NCI-H1105 (cell line): ENCODE data around the gene FLNB.
"Not testable (repeated sequence)": the region's sequence is repeated elsewhere in the genome, so short reads cannot be mapped to it uniquely, and the experiment has no call there.

Experiments
- DNase-seq: peaks from one replicate; lab custom pipeline; 2025; lab: John Stamatoyannopoulos, UW

Gene FLNB

DNA sequence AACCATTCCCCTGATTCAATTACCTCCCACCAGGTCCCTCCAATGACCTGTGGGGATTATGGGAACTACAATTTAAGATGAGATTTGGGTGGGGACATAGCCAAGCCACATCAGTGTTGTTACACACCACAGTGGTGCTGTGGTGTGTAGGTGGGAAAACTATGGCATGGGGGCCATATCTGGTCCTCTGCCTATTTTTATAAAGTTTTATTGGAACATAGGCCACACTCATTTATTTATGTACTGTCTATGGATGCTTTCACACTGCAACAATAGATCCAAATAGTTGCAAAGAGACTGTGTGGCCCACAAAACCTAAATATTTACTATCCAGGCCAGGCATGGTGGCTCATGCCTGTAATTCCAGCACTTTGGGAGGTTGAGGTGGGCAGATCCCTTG is 46.4 kb downstream of the FLNB start:
- no peak for DNase-seq

DNA sequence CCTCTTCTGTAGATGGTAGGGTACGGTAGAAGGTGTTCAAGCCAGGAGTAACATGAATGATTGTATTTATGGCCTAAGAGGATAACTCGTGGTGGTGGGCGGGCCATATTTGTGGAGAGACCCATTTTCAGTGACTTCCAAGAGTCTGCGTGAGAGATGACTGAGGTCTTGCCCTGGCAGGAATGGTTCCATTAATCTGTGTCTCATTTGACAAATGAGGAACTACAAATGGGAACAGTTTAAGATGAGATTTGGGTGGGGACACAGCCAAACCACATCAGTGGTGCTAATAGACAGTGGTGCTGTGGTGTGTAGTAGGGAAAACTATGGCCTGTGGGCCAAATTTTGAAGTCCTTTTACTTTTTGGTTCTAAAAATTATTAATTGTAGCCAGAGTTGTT is 47.1 kb downstream of the FLNB start:
- DNase-seq, result no peak

DNA sequence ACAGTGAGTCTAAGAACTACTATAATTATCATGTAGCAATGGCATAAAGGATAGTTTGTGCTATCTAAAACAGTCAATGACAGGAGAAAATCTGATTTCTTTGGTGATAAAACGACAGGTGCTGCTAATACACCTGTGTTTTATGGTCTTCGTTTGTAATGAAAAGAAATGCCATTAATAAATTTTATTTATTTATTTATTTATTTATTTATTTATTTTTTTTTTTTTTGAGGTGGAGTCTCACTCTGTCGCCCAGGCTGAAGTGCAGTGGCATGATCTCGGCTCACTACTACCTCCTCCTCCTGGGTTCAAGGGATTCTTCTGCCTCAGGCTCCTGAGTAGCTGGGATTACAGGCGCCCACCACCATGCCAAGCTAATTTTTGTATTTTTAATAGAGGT is 47.7 kb downstream of the FLNB start:
- DNase-seq, result not testable (repeated sequence)

DNA sequence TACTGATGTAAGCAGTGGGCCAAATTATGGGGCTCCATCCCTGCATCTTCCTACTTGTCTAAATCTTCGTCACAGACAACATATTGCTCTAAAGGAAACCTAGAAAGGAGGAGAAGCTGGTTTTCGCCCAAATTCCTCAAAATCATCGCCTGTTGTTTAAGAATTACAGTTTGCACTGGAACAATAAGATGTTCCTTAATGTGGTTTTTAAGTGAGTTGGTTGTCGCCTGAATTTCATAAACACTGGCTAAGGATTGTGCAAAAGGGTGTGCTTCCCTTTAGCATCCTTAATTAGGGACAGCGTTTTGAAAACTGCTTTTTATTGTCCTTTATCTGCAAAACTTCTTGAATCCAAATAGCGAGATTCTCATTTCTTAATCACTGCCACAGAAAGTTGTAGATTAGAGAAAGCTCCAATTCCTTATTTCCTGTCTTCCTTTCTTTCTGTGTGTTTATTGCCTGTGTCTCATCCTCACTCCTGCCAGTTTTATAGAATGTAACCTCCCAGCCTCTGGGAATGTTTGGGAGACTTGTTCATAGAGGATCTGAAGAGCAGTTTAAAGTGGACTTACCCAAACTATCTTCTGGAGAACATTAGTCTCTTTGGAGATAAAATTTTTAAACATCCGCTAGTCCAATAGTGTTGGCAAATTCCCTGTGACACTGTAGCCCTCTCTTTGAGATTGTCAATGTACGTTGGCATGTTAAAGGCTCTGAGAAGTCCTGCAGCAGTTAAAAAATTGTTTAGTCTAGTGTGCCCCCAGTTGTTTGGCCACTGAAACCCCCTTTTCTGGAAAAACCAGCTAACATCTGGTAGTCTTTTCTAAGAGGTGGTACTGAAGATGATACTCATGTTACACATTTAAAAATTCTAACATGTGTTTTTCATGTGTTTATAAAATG is 50.4 kb downstream of the FLNB start:
- no peak for DNase-seq

DNA sequence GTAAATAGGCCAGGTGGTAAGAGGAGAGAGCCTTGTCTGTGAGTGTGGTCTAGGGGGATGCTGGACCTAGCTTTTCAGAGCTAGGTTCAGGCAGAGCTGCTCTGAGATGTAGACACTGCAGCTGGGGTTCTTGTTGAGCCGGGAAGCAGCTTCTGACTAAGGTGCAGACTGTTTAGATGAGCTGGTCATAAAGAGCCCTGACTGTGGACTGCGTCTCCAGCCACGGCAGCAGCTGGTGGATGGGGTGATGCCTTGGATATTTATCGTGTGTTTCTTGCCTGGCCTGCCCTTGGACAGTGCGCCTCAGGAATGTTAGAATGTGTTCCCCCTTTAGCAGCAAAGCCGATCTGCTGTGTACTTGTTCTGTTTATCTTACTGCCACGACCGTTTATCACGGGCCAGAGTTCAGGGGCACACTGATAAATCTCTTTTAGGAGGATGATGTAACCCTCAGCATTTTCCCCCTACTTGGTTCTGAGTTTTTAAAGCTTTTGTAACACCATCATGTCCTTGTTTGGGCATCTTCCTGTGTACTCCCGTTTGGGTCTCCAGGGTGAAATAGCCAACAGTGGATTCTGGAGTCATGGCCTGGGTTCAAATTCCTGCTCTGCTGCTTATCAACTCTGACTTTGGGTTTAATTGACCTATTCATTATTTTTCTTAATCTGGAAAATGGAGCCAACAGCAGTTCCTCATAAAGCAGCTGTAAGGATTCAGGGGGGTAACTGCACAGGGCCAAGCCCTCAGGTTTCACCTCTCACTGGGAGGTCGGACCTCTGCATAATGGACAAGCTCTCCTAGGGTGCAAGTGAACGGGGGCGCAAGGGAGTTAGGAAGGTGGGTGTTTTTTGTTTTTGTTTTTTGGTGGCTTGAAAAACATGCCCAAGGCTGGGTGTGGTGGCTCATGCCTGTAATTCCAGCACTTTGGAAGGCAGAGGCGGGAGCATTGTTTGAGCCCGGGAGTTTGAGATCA is 51.4 kb downstream of the FLNB start:
- DNase-seq, result no peak

DNA sequence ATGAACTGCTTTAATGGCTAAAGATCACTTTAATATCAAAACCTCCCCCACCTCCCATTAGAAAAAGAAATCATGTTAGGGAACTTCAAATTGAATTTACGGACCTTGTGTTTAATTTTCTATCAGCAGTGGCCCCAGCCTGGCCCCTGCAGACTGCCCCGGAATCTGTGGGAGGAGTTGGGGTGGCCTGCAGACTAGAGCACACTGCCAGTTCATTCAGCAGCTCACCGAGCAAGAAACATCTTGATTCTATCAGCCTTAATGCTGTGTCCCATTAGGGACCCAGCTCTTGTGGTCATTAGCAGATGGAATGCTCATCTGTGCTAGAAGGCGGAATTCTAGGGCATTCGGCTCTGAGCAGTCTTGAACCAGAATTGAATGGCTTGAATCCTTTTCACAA is 54.2 kb downstream of the FLNB start:
- no peak for DNase-seq

DNA sequence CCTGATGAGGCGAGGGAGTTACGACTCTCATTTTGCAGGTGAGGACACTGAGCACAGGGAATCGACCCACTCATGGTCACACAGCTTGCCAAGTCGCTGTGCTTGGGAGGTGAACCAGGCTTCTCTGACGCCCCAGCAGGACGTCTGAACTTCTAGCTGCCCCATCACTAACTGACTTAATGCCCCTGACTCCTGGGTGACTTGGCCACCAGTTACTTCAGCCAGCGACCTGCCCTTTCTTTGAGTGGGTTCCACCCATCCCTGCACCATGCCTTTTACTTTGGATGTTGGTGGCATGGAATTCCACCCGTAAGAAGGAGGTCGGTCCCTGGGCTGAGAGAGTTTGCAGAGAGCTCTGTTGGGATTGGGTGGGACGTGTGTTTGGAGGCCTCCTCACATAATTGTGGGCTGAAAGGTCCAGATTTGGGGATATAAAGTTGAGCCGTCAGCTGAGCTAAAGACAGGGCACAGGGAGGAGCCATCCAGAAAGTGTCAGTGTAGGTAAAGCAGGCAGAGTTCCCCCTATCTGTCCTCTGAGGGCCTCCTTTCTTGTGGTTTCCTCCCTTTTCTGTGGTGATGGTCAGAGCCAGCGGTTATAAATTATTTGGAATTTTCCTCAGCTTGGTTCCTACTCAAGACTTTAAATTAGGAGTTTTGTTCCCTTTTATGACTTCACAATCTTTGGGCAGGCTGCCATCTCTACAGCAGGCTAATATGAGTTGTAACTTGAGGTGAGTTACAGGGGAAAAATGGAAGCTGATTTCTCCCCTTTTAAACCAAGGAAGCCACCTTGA is 55.0 kb downstream of the FLNB start:
- no peak for DNase-seq

DNA sequence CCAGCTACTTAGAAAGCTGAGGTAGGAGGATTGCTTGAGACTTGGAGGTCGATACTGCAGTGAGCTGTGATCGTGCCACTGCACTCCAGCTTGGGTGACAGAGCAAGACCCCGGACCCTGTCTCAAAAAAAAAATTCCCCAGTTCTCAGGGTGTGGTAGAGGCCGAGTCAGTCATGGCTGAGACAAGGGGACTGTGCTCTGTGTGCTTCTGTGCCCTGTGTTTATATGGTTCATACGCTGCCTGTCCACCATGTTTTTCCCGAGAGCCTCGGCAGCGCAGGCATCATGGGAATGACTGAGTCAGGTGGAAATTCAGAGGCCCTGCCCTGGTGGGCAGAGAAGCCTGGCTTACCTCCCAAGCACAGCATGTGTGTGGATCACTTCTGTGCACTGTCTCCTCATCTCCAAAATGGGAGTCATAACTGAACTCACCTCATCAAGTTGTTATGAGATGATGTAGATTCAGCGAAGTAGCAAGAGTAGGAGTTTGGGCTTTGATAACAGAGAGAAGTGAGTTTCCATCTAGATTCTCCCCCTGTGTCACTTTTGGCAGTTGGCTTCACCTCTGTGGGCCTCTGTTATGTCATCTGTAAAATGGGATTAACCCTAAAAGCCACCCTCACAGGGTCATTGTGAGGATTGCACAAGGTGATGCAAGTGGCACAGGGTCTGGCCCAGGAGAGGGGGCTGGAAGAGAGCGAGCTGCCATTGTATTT is 56.9 kb downstream of the FLNB start:
- no peak for DNase-seq

DNA sequence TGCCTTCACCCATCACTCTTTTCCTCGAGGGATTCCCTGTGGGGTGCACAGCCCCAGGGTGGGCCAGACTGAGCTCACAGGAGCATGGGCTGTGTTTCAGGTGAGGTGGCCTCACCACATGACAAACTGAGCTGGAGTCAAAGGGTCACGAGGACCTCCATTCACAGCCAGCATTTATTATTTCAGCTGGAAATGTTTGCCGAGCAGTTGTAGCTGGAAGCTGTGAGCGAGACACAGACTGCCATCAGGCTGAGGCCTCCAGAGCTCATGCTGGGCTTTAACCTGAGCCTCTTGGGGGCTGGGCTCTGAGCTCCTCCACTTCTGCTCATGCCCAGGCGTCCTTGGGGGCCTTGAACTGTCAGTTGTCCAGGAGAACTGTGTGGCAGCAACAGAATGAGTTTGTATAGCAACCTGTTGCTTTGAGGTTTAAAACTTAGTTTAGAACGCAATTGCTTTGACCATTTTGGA is 57.5 kb downstream of the FLNB start:
- no peak for DNase-seq

DNA sequence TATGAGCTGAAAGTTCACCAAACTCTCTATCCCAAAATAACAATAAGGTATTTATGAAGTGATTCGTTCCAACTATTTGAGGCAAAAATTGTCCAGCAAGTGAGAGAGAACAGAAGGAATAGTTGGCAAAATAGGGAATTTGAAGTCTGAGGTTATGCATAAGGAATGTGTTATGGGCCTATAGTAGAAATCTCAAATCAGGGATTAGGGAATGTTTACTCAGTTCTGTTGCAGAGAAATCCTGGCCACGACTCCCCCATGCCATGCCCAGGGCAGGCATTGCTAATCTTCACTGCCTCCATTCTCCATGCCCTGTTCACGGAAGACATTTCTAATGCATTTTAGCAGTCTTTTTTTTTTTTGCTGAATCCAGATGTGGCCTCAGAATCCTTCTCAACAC is 58.6 kb downstream of the FLNB start:
- no peak for DNase-seq

DNA sequence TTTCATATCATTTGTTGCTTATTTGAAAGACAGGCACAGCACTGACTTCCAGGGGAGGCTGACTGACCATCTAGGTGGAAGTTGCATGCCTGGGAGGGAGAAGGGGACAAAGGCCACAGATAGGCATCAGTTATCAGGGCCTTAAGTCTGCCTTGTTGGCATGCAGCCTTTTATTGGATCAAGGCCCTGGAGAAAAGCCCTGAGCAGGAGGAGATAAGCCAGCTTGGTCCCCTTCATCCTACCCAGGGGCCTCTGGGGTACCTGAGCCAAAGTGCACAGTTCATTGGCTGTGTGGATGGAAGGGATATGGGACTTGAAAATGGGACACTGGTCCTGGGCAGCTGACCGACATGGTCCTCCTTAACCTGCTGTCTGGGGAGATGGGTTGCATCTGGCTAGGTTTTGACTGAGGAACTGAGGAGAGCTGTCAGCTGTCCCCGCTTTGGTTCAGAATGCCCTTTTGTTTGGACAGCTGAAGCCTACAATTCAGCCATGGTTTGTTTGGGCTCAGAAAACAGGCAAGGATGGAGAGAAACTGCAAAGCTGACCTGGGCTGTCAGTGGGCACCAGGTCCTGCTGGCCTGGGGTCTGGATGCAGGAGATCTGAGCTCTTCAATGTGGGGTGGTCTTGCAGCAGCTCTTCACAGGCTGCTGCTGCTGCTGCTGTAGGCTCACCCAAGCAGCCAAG is 60.0 kb downstream of the FLNB start:
- no peak for DNase-seq

DNA sequence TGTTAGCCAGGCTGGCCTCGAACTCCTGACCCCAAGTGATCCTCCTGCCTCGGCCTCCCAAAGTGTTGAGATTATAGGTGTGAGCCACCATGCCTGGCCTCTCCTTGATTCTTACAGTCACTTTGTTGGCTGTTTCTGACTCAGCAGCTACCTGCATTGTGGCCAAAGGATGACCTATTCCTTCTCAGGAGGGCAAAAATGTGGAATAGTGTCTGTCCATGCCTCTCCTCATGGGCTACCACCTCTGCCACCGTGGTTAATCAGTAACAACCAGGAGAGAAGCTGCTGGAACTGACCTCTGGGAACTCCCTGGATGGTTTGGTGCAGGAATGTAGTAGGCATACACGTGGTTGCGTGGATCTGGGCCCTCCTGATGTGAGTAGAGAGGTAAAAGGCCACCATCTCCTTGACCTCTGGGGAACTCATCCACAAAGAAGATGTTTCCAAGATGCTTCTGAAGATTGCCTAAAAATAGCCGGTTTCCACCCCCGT is 63.3 kb downstream of the FLNB start:
- DNase-seq, result no peak

DNA sequence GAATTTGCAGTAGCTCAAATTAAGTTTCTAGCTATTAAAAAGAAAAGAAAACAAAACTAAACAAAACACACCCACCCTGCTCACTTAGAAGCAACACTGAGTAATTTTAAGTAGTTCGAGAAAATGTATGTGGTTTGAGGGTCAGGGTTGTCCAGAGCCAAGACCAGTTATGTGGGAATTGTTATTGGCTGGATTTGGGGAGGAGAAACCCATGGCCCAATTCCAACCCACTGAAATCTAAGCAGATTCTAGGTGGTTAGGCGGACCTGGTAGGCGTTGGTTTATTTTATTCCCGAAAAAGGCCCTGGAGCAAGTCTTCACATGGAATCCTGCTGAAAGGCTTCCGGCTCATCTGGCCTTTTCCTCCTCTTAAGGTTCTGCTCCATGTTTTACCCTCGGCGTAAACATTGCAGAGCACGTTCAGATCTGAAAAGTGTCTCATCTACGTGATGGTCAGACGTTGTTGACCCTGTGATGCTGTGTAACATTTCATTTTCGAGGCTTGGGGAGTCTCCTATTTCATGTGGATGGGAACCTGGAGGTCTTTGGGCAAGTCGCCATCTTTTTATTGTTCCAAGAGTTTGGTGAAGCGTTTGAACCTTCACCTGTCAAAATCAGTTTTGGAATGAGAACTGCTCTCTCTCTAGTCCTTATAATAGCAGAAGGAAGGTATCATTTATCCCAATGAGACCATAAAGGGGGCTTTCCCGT is 64.0 kb downstream of the FLNB start:
- DNase-seq, result no peak

DNA sequence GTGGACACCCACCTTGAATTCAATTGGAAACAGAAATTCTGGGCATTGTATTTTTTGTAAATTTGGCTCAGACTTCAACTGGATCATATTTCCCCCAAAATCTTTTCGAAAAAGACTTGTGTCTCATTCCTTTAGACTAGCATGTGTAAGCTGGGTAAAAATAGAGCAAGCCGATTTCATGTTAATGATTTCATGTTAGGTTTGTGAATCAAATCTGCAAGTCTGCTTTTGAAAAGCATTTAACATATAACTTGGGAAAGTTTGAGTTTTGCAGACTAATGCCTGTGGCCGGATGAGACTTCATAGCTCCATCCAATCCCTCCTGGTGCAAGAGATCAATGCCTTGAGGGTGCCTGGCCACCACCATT is 64.5 kb downstream of the FLNB start:
- DNase-seq, result no peak

DNA sequence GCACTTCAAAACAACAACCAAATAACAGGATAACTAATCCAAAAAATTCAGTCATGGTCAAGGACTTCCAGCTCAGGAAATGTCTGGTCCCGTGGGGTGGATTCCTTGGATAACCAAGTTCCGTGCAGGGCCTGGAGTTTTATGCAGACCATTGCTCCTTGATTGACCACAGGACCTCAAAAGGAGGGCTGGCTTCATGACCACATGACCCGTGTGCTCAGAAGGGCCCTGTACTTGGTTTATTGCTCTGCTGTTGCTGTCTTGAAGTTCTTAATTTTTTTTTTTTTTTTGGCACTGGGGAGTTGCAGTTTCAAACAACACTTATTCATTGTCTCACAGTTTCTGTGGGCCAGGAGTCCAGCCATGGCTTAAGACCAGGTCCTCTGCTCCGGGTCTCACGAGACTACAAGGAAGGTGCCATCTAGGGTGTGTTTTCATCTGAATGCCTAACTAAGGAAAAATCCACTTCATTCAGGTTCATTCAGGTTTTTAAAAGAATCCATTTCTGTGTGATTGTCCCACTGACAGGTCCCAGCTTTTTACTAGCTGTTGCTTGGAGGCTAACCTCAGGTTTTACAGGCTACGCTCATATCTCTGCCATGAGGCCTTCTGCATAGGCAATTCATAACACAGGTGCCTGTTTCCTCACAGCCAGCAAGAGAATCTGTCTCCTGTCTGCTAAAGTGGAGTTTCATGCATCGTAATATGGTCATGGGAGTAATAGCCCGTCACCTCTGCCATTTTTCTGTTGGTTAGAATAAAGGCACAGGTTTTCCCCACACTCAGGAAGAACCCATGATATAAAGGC is 65.3 kb downstream of the FLNB start:
- DNase-seq, result no peak

DNA sequence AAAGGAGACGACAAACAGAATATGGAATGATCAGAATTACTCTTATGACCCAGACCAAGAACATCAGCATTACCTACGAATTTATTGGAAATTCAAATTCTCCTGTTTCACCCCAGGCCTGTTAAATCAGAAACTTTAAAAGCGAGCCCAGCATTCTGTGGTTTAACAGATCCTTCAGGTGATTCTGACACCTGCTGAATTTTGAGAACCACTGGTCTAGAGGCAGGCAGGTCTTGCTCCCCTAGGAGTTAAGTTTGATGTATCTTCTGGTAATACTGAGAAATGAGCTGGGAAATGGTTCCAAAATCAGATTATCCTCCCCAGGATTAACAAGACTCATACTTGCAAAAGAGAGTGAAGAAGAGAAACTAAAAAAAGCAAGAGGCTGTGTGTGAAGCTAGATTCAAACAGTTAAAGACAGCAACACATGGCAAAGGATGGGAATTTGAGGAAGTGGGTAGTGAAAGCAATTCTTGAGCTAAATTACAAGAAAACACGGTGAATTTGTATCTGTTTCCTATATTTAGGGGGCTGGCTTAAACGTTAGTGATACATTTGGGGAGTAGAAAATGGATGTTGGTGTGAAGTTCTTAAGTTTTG is 66.0 kb downstream of the FLNB start:
- no peak for DNase-seq

DNA sequence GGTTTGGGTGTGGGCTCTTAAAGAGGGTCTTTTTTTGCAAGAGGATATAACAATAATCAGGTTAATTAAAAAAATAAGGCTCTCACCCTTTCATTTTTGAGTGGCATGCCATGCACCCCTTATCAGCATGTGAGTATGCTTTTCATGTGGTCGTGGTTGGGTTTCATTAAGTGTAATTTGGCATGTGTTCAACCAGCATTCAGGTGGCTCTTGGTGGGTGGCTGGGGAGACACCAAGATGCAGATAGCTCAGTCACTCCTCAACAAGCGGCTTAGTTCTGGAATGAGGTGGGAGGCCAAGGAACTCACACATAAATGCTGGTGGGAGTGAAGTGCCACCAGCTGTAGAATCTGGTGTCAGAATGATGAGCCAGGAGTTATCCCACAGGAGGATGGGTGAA is 66.8 kb downstream of the FLNB start:
- no peak for DNase-seq

DNA sequence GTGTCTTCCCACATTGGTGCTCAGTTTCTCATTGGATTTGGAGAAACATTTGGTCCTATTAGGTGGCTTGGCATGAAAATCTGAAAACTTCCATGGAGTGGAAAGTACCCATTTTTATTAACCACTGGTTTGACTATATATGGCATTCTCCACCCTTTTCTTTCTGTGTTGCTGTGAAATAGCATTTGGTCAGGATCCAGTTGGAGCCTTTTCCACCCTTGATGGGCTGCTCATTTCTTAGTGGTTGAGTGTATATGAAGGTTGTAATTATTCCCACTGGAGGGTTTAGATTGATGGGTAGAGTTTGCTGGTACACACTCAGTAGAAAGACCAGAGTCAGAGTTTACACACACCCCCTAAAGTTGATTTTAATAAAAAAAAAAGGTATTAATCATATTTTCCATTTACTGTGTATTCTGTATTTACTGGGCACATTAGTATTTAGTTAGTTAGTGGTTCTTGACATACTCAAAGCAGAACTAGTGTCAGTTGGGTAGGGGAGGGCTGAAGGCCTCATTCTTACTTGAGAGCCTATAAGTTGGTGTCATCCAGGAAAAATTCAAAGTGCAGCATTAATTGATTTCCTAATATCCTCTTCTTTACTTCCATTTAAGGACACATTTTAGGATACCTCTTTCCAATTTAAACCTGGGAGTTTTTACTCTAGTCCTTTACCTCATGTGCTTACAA is 69.5 kb downstream of the FLNB start:
- DNase-seq, result no peak
